Umbilical cord (tissue), 1 donor: ENCODE results near the gene WDR75. TPM values are rescaled to one million over a fixed set of nuclear protein-coding genes. Genes with fewer than 3 reads are reported as not detected.

Experiments used
- total RNA-seq: library from RNA; depleted of rRNA; stranded (reverse); fragments of >200 nt; gene quantifications from one replicate; pipeline ENCODE4 v1.2.3, GENCODE V29; 2014; ENCODE audit warnings: low replicate concordance; ENCODE audit not compliant: insufficient read depth

The WDR75 gene
- total RNA-seq, 1 donor from 2014 or later, result 34.4 TPM

Other genes starting within 250 kb of the WDR75 start
- gene SLC40A1, start 139.3 kb downstream of the WDR75 start, total RNA-seq, result 133 TPM
- gene ASNSD1, start 220.0 kb downstream of the WDR75 start, total RNA-seq, result 81.4 TPM
- 30.6 TPM for gene ANKAR, start 233.2 kb downstream of the WDR75 start, total RNA-seq